ENCODE data around the gene CACNA1G. TPM values are rescaled to one million over a fixed set of nuclear protein-coding genes. Genes with fewer than 3 reads are reported as not detected.
A peak's percentile ranks its signal among the peaks of the same experiment; 100 is the strongest.

CACNA1G gene
- total RNA-seq, 1 donor from 2014 or later: 0.19 TPM

DNA sequence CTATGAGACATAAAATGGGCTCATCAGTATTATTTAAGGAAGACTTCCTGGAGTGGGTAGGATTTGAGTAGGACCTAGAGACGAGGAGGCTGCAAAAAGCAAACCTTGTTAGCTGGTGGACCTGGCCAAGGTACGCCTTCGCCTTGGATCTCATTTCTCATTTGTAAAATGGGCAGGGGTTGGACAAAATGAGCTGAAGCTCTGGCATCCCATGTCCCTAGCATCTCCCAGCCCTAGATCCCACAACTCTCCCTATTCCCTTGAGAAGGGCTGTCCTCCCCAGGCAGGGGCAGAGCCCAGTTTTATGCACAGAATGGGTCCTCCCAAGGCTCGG is 13.8 kb upstream of the CACNA1G start:
- Mint-ChIP-seq H3K9me3 (ENCODE audit: low read depth) (no peaks in the 10 kb centered on the region), H3K4me3 (ENCODE audit: low read depth) (no peak overlapping the region)
- TF ChIP-seq, protein P1, sequence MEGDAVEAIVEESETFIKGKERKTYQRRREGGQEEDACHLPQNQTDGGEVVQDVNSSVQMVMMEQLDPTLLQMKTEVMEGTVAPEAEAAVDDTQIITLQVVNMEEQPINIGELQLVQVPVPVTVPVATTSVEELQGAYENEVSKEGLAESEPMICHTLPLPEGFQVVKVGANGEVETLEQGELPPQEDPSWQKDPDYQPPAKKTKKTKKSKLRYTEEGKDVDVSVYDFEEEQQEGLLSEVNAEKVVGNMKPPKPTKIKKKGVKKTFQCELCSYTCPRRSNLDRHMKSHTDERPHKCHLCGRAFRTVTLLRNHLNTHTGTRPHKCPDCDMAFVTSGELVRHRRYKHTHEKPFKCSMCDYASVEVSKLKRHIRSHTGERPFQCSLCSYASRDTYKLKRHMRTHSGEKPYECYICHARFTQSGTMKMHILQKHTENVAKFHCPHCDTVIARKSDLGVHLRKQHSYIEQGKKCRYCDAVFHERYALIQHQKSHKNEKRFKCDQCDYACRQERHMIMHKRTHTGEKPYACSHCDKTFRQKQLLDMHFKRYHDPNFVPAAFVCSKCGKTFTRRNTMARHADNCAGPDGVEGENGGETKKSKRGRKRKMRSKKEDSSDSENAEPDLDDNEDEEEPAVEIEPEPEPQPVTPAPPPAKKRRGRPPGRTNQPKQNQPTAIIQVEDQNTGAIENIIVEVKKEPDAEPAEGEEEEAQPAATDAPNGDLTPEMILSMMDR (IDR thresholded peaks at IDR 0.05; ENCODE audit: unreplicated experiment): no peak

DNA sequence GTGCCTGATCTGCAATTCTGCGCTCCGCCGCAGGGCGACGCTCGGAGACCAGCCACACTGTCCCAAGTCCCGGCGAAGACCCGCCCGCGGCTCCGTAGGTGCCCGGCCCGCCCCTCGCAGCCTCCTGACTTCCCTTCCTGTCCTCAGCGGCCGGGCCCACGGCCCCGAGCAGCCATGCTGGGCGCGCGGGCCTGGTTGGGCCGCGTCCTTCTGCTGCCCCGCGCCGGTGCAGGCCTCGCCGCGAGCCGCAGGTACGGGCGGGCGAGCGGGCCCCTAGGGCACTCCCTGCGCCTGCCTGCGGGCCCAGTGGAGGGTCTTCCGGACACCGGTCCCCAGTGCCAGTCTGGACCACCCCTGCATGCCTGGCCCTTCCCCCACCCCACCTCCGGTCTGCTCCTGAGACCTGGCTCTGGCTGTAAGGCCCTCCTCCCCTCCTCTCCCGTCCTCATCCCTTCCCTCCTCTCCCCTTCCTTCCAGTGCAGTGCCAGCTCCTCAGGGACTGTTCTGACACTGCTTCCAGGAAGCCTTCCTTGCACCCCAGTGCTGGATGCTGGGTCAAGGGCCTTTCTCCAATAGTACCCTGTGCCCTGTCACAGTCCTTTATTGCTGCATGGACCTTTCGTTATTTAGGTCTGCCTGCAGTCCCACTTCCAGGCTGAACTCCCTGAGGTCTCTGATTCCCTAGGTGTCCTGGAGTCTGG is 13.3 kb upstream of the CACNA1G start, which contains the start of gene SPATA20:
SPATA20 (plus strand) TSS at position 140 of the 701 bp plus-strand sequence; CDS start at position 175, 35 bp downstream.
- no peaks in the 10 kb centered on the region for H3K36me3 Mint-ChIP-seq (ENCODE audit: insufficient read depth)
- peak; percentile 86 for DNase-seq (ENCODE audit: low spot score, unreplicated experiment)
- TF ChIP-seq, protein P1 (IDR thresholded peaks at IDR 0.05; ENCODE audit: unreplicated experiment): peak; percentile 97
- H3K27me3 Mint-ChIP-seq: no peaks in the 10 kb centered on the region
- H3K4me3 Mint-ChIP-seq (ENCODE audit: low read depth): peak within 1 kb of the TSS; percentile 71
- H3K9me3 Mint-ChIP-seq (ENCODE audit: low read depth): no peaks in the 10 kb centered on the region
- peak within 1 kb of the TSS; percentile 71 for H3K27ac Mint-ChIP-seq
- peaks cover 25% of the 10 kb centered on the region for H3K4me1 Mint-ChIP-seq (ENCODE audit: low read depth)

More for the DNA sequence above, 13.8 kb upstream of the CACNA1G start:
- peak overlapping the region; percentile 10 for H3K27ac Mint-ChIP-seq
- peaks cover 27% of the 10 kb centered on the region for H3K4me1 Mint-ChIP-seq (ENCODE audit: low read depth)
- H3K36me3 Mint-ChIP-seq (ENCODE audit: insufficient read depth): no peaks in the 10 kb centered on the region
- H3K27me3 Mint-ChIP-seq: no peaks in the 10 kb centered on the region
- no peak for DNase-seq (ENCODE audit: low spot score, unreplicated experiment)

DNA sequence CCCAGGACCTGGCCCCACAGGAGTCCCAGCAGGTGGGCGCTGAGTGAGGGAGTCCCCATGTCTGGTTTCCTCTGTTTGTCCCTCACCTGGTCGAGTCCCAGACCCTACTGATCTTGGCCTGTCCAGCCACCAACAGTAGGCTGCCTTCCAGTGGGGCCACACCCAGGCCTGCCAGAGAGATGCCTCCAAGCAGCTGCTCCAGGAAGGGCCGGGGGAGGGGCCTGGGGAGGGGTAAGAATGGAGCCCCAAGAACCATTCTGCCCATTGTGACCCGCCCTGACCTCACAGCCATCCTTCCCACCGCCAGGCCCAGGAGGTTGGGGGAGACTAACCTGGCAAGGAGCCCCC is 12.8 kb upstream of the CACNA1G start:
- DNase-seq (ENCODE audit: low spot score, unreplicated experiment): no peak
- Mint-ChIP-seq H3K27ac (no peak overlapping the region), H3K36me3 (ENCODE audit: insufficient read depth) (no peaks in the 10 kb centered on the region), H3K4me1 (ENCODE audit: low read depth) (peaks cover 20% of the 10 kb centered on the region), H3K9me3 (ENCODE audit: low read depth) (no peaks in the 10 kb centered on the region), H3K4me3 (ENCODE audit: low read depth) (peak overlapping the region; percentile 71), H3K27me3 (no peaks in the 10 kb centered on the region)
- TF ChIP-seq, protein P1 (IDR thresholded peaks at IDR 0.05; ENCODE audit: unreplicated experiment): no peak

DNA sequence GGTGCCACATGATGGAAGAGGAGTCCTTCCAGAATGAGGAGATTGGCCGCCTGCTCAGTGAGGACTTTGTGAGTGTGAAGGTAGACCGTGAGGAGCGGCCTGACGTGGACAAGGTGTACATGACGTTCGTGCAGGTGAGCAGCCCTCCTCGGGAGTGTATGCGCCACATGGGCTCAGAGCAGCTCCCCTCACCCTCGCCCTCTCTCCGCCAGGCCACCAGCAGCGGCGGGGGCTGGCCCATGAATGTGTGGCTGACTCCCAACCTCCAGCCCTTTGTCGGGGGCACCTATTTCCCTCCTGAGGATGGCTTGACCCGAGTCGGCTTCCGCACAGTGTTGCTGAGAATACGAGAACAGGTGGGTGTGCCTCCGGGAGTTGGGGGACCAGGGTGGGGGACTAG is 11.7 kb upstream of the CACNA1G start:
- TF ChIP-seq, protein P1 (IDR thresholded peaks at IDR 0.05; ENCODE audit: unreplicated experiment): no peak
- peaks cover 2% of the 10 kb centered on the region for H3K36me3 Mint-ChIP-seq (ENCODE audit: insufficient read depth)
- H3K4me1 Mint-ChIP-seq (ENCODE audit: low read depth): peaks cover 9% of the 10 kb centered on the region
- no peak for DNase-seq (ENCODE audit: low spot score, unreplicated experiment)
- H3K27ac Mint-ChIP-seq: no peak overlapping the region
- no peaks in the 10 kb centered on the region for H3K9me3 Mint-ChIP-seq (ENCODE audit: low read depth)
- H3K27me3 Mint-ChIP-seq: no peaks in the 10 kb centered on the region
- H3K4me3 Mint-ChIP-seq (ENCODE audit: low read depth): no peak overlapping the region

DNA sequence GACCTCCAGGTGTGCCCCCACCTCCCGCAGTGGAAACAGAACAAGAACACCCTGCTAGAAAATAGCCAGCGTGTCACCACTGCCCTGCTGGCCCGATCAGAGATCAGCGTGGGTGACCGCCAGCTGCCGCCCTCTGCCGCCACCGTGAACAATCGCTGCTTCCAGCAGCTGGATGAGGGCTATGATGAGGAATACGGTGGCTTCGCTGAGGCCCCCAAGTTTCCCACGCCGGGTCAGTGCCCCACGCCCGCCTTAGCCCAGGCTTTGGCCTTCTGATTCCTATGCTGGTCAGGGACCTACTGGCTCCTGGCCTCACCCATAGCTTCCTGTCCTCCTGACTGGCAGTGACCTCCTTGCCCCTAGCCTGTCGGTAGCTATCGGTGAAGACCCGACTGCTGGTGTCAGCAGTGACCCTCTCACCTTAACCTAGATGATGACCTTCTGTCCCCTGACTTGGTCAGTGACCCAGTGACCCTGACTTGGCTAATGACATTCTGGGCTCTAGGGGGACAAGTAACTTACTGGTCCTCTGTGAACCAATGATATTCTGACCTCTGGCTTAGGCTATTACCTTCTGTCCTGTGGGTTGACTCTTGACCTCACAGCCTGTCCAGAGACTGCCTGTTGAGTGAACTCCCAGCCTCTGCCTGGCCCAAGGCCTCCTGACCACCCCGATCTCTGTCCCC is 11.1 kb upstream of the CACNA1G start:
- TF ChIP-seq, protein P1 (IDR thresholded peaks at IDR 0.05; ENCODE audit: unreplicated experiment): no peak
- no peak for DNase-seq (ENCODE audit: low spot score, unreplicated experiment)
- Mint-ChIP-seq H3K36me3 (ENCODE audit: insufficient read depth) (peaks cover 2% of the 10 kb centered on the region), H3K27me3 (no peaks in the 10 kb centered on the region), H3K9me3 (ENCODE audit: low read depth) (no peaks in the 10 kb centered on the region), H3K27ac (no peak overlapping the region), H3K4me3 (ENCODE audit: low read depth) (no peak overlapping the region), H3K4me1 (ENCODE audit: low read depth) (peaks cover 3% of the 10 kb centered on the region)

Measured in progenitor cell of endocrine pancreas (in vitro differentiated cells).